ENCODE data around the gene FPR2. TPM values are rescaled to one million over a fixed set of nuclear protein-coding genes. Genes with fewer than 3 reads are reported as not detected.

Gene FPR2
- total RNA-seq, 2 experiments from 2014 or later, result not detected

GRCh38 chr19:51724543-51724942 is 36.4 kb upstream of the FPR2 start:
- TF ChIP-seq CTCF (conservative IDR thresholded peaks at IDR 0.05; ENCODE audit: low read length) (no peak), EZH2phosphoT487 (IDR thresholded peaks at IDR 0.05; ENCODE audit: borderline replicate concordance, low read depth, low read length) (no peak)
- no TSS peak for BruUV-seq (replicated peaks)
- Histone ChIP-seq H3K36me3 (ENCODE audit: insufficient read depth, low read length) (no peaks in the 10 kb centered on the region), H3K9me2 (ENCODE audit: insufficient read depth, low read length) (no peaks in the 10 kb centered on the region), H2AFZ (ENCODE audit: low read length) (no peak overlapping the region), H3K4me1 (ENCODE audit: insufficient read depth, low read length, poor library complexity, severe bottlenecking) (peaks cover 14% of the 10 kb centered on the region), H3K9me3 (ENCODE audit: low read length) (no peaks in the 10 kb centered on the region), H3K4me3 (ENCODE audit: low read depth, low read length, poor library complexity, severe bottlenecking) (no peak overlapping the region), H3K4me2 (ENCODE audit: low read length) (no peak overlapping the region), H4K20me1 (ENCODE audit: insufficient read depth, low read length) (no peaks in the 10 kb centered on the region), H3K79me2 (ENCODE audit: insufficient read depth, low read depth, low read length) (no peaks in the 10 kb centered on the region), H3K27ac (ENCODE audit: low read depth, low read length, poor library complexity, severe bottlenecking) (no peak overlapping the region)
- ChIA-PET POLR2A (no interaction called here), CTCF (ENCODE audit: unreplicated experiment) (no interaction called here)
- intact Hi-C loops (cut with micrococcal nuclease; ENCODE audit: unreplicated experiment), result no loop called here
- no peak for DNase-seq (ENCODE audit: low spot score)

- CTCF ChIA-PET (ENCODE audit: unreplicated experiment), result no interaction called here
- POLR2A ChIA-PET, result interaction anchor here (0.6 kb wide), 2 partner anchors 12 to 568 kb away, joined by 3 read pairs; no protein-coding TSS in a partner anchor
- H3K9me3 ChIP-seq (ENCODE audit: low read length), result no peaks in the 10 kb centered on the region
- TF ChIP-seq CTCF (conservative IDR thresholded peaks at IDR 0.05; ENCODE audit: low read length) (no peak), EZH2phosphoT487 (IDR thresholded peaks at IDR 0.05; ENCODE audit: borderline replicate concordance, low read depth, low read length) (no peak)
- H2AFZ ChIP-seq (ENCODE audit: low read length), result no peak overlapping the region
- H3K36me3 ChIP-seq (ENCODE audit: insufficient read depth, low read length), result no peaks in the 10 kb centered on the region
- no peaks in the 10 kb centered on the region for H3K79me2 ChIP-seq (ENCODE audit: insufficient read depth, low read depth, low read length)
- no peak overlapping the region for H3K27ac ChIP-seq (ENCODE audit: low read depth, low read length, poor library complexity, severe bottlenecking)
- H3K9me2 ChIP-seq (ENCODE audit: insufficient read depth, low read length), result no peaks in the 10 kb centered on the region
- BruUV-seq (replicated peaks), result no TSS peak
- no peak overlapping the region for H3K4me3 ChIP-seq (ENCODE audit: low read depth, low read length, poor library complexity, severe bottlenecking)
- no peaks in the 10 kb centered on the region for H4K20me1 ChIP-seq (ENCODE audit: insufficient read depth, low read length)
- DNase-seq (ENCODE audit: low spot score), result no peak
- intact Hi-C loops (cut with micrococcal nuclease; ENCODE audit: unreplicated experiment), result no loop called here
- peaks cover 14% of the 10 kb centered on the region for H3K4me1 ChIP-seq (ENCODE audit: insufficient read depth, low read length, poor library complexity, severe bottlenecking)
- no peak overlapping the region for H3K4me2 ChIP-seq (ENCODE audit: low read length)
Observed at GRCh38 chr19:51726049-51726448, 34.9 kb upstream of the FPR2 start.

- TF ChIP-seq EZH2phosphoT487 (IDR thresholded peaks at IDR 0.05; ENCODE audit: borderline replicate concordance, low read depth, low read length), result no peak
- no peak for TF ChIP-seq CTCF (conservative IDR thresholded peaks at IDR 0.05; ENCODE audit: low read length)
Observed at GRCh38 chr19:51727349-51727880, 33.6 kb upstream of the FPR2 start.

More at GRCh38 chr19:51727349-51727880, 33.6 kb upstream of the FPR2 start:
- CTCF ChIA-PET (ENCODE audit: unreplicated experiment), result no interaction called here
- POLR2A ChIA-PET, result interaction anchor here (0.6 kb wide), 1 partner anchor 63 kb away, joined by 3 read pairs; no protein-coding TSS in a partner anchor
- Histone ChIP-seq H4K20me1 (ENCODE audit: insufficient read depth, low read length) (no peaks in the 10 kb centered on the region), H3K79me2 (ENCODE audit: insufficient read depth, low read depth, low read length) (no peaks in the 10 kb centered on the region), H3K9me2 (ENCODE audit: insufficient read depth, low read length) (no peaks in the 10 kb centered on the region), H3K36me3 (ENCODE audit: insufficient read depth, low read length) (no peaks in the 10 kb centered on the region), H3K4me1 (ENCODE audit: insufficient read depth, low read length, poor library complexity, severe bottlenecking) (peaks cover 8% of the 10 kb centered on the region), H3K4me3 (ENCODE audit: low read depth, low read length, poor library complexity, severe bottlenecking) (no peak overlapping the region), H3K27ac (ENCODE audit: low read depth, low read length, poor library complexity, severe bottlenecking) (no peak overlapping the region), H3K4me2 (ENCODE audit: low read length) (no peak overlapping the region), H2AFZ (ENCODE audit: low read length) (no peak overlapping the region), H3K9me3 (ENCODE audit: low read length) (no peaks in the 10 kb centered on the region)
- DNase-seq (ENCODE audit: low spot score), result no peak
- no TSS peak for BruUV-seq (replicated peaks)
- intact Hi-C loops (cut with micrococcal nuclease; ENCODE audit: unreplicated experiment), result no loop called here
